ENCODE measurements around the gene SLAMF1.
"Not testable (repeated sequence)": the region's sequence is repeated elsewhere in the genome, so short reads cannot be mapped to it uniquely, and the experiment has no call there.

Gene SLAMF1

DNA sequence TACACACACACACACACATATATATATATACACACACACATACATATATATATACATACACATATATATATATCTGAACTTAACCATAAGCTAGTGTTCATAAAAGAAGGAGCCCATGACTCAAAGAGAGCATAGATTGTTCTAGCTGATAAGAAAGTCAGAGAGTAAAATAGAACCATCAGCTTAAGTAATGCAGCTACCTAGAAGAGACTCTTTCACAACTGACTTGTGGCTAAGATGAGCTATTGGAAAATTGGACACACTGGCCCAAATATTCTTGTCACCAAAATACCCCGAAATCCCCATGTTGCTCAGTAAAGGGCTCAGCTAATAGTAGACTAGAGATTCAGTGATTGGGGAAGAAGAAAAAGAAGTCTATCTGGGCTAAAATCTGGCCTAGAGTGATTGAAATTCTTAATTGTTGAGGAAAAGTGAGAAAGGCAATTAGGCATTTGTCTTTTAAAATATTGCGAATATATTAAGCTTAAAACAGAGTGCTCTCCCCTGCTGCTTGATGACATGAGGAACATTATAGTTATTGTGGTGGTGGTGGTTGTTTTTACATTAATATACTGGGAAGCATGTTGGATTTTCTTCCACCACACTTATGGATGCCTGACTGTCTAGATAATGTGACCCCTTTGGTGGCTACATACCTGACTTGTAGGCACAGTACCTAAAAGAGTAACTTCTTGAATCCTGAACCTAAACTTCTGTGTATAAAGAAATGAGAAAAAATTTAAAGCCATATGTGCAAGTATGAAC lies 6.3 kb downstream of the SLAMF1 start:
- DNase-seq (ENCODE audit: low read depth) = no peak

DNA sequence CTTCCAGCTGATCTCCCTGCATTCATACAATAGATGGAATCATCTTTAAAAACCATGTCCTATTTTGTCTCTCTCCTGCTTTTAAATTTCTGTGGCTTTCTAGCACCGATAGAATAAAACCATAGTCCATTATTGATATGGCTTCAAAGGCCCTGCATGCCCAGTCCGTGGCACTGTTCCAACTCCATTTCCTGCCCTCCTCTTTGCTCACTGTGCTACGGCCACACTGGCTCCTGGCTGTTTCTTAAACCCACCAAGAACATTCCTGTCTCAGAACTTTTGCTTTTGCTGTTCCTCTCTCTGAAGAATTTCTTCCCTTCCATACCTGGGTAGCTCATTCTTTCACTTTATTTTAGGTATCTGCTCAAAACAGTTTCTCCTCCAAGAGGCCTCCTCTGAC lies 7.2 kb downstream of the SLAMF1 start:
- no peak for DNase-seq (ENCODE audit: low read depth)

DNA sequence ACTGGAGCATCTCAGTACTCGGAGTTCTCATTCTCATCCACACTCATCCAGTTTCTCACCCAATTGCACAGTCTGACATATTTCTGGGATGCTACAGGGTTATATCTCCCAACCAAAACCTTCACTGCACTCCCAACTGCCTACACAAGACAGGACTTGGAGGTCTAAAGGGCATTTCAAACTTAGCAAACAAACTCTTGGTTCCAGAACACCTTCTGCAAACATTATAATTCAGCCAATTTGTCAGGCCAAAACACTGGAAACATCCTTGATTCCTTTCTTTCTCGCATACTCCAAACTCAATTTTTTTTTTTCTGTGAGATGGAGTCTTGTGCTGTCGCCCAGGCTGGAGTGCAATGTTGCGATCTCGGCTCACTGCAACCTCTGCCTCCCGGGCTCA lies 7.9 kb downstream of the SLAMF1 start:
- no peak for DNase-seq (ENCODE audit: low read depth)

DNA sequence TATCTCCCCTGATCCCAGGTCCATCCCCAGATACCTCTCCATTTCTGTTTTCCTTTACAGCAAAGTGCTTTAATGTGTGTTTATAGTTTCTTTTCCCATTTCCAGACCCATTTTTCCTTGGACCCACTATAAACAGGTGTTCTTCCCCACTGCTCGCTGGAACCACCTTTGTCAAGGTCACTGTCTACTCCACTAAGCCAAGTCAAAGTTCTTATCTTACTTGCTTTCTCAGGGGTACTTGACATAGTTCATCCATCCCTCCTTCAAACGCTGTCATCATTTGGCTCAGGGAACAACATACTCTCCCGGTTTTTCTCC lies 8.3 kb downstream of the SLAMF1 start:
- no peak for DNase-seq (ENCODE audit: low read depth)

DNA sequence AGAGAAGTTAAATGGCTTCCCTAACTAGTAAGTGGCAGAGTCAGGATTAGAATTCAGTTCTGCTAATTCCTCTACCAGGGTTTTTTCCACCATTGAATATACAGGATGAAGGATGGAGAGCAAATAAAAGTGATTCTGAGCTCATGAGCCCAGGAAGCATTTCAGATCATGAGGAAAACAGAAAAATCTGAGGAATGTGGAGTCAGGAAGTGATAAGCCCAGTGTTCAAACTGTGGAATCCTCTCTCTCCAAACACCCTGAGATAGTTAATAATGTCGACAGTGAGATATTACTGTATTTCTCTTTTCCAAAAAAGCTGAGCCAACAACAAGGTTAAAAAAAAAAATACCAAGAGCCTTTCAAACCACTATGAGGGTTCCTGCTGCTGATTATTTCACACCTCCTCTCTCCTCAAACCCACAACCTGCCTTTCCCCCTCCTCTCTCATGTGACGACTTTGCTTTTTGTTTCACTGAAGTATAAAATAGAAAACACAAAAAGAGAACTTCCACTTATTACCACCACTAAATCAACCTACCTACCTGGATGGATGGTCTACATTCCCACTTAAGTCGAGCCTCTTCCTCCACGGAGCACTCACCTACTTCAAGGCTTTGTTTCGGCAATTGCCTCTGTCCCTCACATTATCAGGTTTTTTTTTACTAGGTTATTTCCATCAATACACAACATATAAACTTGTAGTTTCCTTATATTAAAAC lies 8.9 kb downstream of the SLAMF1 start:
- peak; percentile 24 for DNase-seq (ENCODE audit: low read depth)

DNA sequence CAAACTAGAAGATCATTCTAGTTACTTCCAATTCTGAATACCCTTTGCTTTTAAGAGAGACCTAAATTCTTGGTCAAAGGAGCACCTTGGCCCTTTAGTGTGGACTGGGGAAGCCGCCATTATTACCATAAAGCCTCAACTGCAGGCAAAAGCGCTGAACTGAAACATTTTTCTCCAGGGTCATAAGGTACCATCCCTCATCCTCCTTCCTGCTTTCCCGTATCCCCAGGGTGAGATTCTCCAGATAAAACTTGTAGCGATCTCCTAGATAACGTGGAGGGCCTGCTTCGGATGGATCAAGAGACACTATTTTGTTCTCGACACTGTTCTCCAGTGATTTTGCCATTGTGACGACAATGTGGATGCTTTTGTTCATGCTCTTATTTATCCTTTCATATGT lies 9.8 kb downstream of the SLAMF1 start:
- DNase-seq (ENCODE audit: low read depth) = no peak

DNA sequence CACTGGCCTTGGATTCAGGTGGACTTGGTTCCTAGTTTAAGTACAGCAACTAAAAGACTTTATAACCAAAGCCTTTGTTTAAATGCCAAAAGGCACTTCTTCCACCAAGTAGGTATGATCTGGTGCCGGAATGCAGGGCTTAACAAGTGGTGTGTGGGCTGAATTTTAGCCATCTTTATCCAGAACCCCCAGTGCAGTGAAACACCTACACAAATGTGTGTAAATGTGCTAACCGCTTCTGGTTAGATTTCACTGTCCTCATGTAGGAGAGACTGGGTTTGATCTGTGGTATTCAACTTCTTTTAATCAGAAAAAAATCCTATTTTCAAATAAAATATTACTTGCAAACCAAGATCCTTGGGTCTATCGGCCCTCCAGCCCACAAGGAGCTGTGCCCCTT lies 10.3 kb downstream of the SLAMF1 start:
- no peak for DNase-seq (ENCODE audit: low read depth)

DNA sequence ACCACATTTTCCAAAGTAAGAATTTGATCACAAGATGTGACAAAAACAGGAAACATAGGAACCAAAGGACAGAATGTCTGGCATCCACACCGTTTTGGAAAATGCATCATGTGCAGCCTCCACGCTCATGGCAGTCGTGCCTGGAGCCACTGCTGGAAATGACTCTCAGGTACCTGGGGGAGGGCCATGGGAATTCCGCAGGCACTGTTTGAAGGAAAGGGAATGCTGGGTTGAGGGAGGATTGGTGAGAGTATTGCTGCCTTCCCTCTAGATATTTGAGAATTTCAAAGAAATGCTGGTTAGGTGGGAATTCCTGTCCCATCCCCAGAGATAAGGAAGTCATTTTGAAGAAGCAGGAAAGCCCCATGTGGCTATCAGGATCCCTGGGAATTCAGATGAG lies 10.8 kb downstream of the SLAMF1 start:
- no peak for DNase-seq (ENCODE audit: low read depth)

DNA sequence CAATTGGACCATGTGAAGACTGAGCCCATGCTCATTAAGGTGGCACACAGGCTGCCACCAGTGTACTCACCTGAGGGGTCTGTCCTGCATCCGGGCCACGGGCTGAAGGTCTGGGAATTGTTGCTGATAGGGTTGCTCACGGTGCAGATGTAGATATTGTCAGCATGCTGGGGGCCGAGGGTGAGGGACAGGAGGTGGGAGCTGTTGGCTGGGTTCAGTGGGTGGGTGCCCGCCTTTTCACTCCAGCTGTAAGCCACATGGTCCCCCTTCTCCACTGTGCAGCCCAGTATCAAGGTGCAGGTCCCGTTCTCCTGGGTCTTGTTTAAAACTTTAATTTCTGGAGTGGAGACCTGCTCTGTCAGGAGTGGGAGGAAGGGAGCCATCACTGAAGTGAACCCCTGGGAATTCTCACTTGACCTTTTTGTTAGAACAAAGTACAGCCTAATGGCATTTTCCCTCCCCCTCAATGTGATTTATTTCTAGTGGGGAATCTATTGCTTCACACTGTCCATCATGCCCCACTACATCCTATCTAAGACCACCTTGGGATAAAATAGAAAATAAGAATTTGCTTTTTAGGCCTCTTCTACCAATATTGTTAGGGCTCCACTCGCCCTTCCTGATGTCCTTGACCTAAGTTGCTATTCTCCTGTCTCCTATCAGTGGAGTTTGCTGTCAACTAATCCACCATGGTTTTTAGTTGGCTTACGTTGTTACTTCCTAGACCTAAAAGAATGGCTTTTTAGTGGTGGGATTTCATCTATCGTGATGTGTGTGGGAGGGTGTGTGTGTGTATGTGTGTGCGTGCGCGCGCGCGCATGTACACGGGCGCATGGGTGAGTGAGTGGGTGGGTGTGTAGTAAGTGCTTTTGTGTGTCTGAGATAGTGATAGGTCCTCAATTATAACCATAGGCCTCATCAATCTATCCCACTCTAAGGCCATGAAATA lies 12.0 kb downstream of the SLAMF1 start:
- no peak for DNase-seq (ENCODE audit: low read depth)

DNA sequence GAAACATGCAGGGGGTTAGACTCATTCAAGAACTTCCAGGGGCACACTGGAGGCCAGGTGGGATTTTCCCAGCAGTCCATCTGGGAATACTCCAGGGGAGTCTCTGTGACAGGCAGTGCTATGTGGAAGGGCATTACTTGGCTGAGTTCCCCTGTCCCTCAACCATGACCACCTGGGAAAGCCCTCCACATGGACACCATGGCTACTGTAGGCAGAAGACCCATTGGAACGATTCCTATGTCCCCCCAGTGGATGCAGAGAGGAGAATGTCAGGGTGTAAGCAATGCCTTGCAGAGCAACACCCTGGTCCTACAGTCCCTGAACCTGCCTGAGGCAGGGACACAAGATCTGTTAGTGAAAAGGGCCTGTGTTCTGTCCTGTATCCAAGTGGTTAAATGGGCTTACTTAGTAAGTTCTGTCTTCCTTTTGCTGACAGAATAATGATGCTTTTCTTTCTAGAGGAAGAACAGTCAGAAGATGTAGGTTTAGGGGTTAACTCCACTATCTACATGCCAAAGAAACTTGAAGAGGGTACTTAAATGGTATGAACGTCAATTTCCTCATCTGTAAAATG lies 13.4 kb downstream of the SLAMF1 start:
- no peak for DNase-seq (ENCODE audit: low read depth)

DNA sequence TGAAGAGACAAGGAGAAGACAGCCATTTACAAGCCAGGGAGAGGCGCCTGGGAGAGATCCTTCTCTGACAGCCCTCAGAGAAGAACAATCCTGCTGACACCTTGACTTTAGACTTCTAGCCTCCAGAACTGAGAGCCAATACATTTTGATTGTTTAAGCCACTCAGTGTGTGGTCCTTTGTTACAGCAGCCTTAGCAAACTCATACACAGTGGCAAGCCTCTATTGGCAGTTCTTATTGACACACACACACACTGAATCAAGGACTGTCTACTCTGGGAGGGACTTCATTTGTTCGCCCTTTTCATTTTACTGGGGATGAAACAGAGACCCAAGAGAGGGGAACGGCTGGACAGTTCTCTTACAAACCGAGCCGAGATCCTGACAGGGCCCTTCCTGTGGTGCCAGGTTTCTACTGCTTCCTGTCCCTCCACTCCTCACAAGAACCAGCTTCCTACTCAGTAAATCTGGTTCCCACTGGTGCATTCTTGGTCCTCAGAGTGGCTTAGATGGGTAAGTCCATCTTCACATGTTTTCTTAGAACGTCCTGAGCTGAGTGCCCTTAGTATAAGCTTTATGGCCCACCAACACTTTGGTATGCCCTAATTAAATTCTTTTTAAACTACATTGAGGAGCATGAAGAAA lies 14.7 kb downstream of the SLAMF1 start:
- no peak for DNase-seq (ENCODE audit: low read depth)

DNA sequence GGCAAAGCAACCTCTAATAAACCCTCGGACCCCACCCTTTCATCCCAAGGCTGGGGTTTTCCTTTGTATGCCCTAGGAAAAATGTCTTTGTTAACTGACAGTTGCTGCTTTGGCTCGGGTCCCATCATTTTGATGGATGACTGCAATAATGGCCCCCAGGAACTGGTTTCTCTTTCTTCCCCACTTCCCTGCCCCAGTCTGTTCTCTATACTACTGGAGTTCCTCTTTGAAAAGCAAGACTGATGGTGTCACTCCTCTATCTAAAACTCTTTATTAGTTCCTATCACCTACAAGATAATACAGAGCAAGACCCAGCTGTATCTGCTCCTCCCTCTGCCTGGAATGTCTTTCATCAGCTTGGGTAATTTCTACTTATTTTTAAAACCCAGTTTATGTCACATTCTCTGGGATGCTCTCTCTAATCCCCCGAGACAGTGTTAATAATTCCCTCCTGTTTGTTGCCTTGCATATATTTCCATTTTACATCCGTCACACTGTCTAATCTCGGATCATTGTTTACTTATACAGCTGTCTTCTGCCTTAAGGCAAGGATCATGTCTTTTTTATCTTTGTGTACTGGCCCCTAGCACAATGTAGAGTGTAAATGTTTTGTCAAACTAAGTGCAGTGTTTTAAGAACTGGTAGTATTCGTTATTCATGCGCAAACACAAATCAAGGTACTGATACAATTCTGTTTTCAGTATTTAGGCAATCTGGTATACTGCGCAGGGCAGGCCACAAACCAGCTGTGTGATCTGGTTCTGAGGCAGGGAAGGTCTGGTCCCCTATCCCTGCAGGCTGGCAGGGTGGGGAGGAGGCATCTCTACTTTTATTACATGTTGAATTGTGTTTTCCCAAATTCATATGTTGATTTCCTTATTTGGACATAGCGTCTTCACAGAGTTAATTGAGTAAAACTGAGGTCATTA lies 16.1 kb downstream of the SLAMF1 start:
- no peak for DNase-seq (ENCODE audit: low read depth)

DNA sequence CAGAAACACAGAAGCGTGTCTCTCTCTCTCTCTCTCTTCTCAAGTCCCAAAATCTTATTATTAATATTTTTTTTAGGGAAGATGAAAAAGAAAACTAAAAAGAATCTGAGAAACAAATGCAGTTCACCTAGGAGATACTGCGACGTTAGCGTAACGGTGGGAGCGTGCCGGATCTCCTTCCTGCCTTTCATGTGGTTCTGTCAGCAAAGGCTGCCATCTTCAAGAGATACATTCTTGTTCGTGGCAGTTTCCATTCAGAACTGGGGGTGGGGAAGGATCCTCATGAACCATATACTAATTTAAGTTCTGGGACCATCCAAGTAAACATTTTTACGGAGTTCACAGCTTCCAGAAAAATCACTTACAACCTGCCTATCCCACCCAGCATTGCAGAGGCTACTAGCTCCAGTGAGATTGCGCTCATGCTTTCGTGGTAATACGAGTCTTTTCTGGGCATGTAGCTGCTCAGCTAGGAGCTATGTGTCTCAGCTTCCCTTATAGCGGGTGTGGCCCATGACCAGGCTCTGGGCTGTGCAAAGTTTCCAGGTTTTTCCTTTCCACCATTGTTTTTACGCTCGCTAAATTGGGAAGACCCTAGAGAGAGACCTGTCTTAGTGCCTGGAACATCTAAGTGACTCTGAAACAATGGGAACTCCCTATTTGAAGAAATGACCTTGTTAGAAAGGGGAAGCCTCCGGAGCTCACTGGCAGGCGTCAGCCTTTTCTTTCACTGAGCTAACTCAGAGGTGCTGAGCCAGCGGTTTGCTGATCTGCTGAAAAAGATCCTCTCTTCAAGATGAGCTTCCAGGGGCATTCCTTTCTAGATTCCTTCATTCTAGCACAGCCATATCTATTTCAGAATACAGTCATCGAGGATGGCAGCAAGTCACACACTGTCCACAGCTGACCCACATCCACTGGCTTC lies 17.3 kb downstream of the SLAMF1 start:
- DNase-seq (ENCODE audit: low read depth) = peak; percentile 79

DNA sequence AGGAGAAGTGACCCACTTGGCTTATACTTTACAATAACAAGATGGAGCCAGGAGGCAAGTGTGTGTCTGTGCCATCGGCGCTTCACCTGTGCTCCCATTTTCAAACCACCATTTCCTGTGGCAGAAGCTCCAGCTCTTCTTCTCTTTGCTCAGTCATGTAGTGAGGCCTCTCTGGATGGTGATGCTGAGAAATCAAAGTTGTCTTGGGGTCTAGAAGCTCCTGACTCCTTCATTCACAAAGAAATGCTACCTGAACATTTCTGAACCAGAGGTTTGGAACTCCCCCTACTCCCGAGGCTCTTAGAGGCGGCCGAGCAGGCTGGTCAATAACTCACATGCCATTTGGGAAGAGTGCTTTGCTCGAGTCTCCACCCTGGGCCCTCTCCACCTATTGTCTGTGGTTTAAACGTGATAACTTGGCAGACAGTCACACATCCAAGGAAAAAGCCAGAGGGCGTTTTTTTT lies 18.0 kb downstream of the SLAMF1 start:
- DNase-seq (ENCODE audit: low read depth) = peak; percentile 26

DNA sequence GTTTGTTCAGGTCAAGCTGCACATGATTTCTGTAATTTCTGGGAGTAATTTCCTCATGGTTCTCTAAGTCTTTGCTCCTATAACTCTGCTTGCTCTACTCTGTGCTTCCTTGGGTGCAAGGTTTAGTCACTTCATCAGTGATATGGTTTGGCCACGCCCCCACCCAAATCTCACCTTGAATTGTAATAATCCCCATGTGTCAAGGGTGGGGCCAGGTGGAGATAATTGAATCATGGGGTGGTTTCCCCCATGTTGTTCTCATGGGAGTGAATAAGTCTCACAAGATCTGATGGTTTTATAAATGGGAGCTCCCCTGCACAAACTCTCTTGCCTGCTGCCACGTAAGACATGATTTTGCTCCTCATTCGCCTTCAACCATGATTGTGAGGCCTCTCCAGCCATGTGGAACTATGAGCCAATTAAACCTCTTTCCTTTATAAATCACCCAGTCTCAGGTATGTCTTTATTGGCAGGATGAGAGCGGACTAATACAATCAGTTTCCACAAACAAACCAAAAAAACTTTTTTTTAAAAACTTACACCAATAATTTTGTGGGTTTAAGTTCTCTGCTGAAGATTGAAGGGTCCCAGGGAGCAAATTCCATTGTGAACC lies 19.1 kb downstream of the SLAMF1 start:
- DNase-seq (ENCODE audit: low read depth) = not testable (repeated sequence)

DNA sequence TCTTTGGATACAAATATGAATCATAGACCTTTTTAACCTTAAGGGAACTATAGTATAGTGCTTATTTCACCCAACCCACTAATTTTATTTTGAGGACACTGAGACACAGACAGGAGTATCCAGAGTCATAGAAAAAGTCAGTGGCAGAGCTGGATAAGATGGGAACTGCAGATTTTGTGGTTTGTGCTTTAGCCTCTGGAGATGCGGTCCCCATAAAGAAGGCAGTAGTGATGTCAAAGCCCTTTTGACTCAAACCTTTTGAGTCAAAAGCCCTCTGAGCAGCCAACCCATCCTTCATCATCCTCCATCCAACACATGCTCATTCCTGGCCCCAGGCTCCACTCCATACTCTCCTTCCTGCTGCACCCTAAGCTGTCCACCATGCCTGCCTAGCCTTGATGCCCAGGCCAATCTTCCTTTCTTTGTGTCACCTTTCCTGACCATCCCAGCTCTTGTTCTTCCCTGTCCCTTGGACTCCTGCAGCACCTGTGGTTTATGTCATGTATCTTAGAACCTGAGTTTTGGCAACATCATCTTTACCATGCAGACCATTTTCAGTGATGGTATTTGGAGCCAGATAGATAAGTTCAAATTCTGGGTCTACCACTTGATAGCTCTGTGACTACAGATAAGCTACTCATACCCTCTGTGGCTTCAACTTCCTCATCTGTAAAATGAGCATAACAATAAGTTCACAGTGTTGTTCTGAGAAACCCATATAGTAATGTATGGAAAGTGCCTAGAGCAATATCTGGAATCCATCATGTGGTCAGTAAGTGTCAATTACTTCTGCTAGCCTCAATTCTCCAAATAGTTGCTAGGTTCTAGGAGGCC lies 20.1 kb downstream of the SLAMF1 start:
- no peak for DNase-seq (ENCODE audit: low read depth)

DNA sequence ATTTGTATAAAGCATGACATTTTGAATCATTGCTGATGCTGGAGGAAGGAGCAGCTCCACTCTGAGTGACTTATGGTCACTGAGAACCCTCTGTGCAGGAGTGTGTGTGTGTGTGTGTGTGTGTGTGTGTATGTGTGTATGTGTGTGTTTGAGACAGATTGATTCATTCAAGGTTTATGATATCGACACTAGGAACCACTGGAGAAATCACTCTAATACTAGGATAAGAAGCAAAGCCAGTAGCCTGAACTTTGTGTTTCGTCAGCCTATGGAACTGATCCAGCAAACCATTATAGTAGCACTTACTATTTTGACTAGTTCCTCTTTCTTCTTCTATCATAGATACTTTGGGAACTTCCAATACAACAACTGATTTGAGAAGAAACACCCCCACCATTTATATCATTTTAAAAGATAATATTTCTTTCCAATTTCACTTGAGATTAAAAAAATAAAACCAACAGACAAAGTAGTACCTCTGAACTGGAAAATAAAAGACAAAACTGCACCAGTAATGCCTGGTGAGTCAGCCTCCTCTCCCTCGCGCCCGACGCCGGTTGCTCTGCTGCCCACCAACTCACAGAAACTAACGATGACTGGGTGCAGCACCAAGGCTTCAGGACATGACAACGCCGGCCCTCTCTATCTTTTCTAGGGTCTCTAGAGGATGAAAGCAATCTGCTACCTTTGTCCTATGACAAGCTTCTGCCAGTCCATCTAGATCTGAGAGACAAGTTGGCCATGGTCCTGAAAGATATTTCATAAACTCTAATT lies 20.9 kb downstream of the SLAMF1 start:
- DNase-seq (ENCODE audit: low read depth) = peak; percentile 22

Data from T follicular helper cell (primary cell).